Activated CD8-positive, alpha-beta memory T cell treated with anti-CD3 and anti-CD28 coated beads for 36 hours (primary cell): ENCODE measurements around the gene PPP6R3. TPM values are rescaled to one million over a fixed set of nuclear protein-coding genes. Genes with fewer than 3 reads are reported as not detected.

Experiments used
- CTCF ChIA-PET: fragments of 350-600 bp; sonication (Branson Sonifier 250); formaldehyde crosslinking; loops from one replicate; lab custom pipeline; 2021; ENCODE audit warnings: antibody characterized with exemption; lab: Charles Lee
- POLR2A ChIA-PET: fragments of 350-600 bp; sonication (Branson Sonifier 250); formaldehyde crosslinking; loops from one replicate; lab custom pipeline; 2021; ENCODE audit warnings: antibody characterized with exemption; lab: Charles Lee
- total RNA-seq, 2 experiments: library from RNA; stranded (reverse); gene quantifications; one replicate each; pipeline ENCODE4 v1.2.3, GENCODE V29; 2021

Gene PPP6R3
- total RNA-seq, 2 experiments from 2014 or later = 116 to 120 TPM

GRCh38 chr11:68504432-68505066 is 44.0 kb downstream of the PPP6R3 start:
- POLR2A ChIA-PET = interaction anchor here (0.6 kb wide), 1 partner anchor 13 kb away, joined by 3 read pairs; no protein-coding TSS in a partner anchor

GRCh38 chr11:68505596-68505995 is 45.0 kb downstream of the PPP6R3 start:
- ChIA-PET CTCF (interaction anchor here (2.0 kb wide), 1 partner anchor 11 kb away, joined by 5 read pairs; no protein-coding TSS in a partner anchor), POLR2A (interaction anchor here (0.6 kb wide), 1 partner anchor 1805 kb away, joined by 3 read pairs; no protein-coding TSS in a partner anchor)

More at GRCh38 chr11:68504432-68505066, 44.0 kb downstream of the PPP6R3 start:
- CTCF ChIA-PET = interaction anchor here (2.0 kb wide), 1 partner anchor 10 kb away, joined by 5 read pairs; no protein-coding TSS in a partner anchor

DNA sequence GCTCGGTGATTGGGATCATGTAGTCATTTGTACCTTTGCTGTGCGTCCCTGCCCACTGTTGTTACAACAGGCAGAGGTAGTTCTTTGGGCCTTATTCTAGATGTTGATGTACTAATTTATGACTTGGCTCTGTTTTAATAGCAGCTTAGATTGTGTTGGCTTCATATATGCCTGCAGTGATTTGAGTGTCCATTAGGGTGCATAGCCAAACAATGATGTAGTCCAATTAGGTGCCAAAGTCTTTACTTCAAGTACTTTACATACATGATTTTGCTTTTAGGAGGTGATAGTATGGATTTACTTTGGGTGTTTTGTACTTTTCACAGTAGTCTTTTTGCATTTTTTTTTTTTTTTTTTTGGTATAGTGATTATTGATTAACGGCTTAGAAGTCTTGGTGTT is 46.4 kb downstream of the PPP6R3 start:
- POLR2A ChIA-PET = interaction anchor here (0.7 kb wide), 1 partner anchor 30 kb away, joined by 10 read pairs; no protein-coding TSS in a partner anchor
- CTCF ChIA-PET = no interaction called here

GRCh38 chr11:68508425-68508824 is 47.9 kb downstream of the PPP6R3 start:
- ChIA-PET CTCF (interaction anchor here (0.6 kb wide), 1 partner anchor 12 kb away, joined by 3 read pairs; no protein-coding TSS in a partner anchor), POLR2A (no interaction called here)

GRCh38 chr11:68509066-68509465 is 48.5 kb downstream of the PPP6R3 start:
- POLR2A ChIA-PET = no interaction called here
- CTCF ChIA-PET = interaction anchor here (0.6 kb wide), 1 partner anchor 12 kb away, joined by 3 read pairs; no protein-coding TSS in a partner anchor

GRCh38 chr11:68513930-68514487 is 53.5 kb downstream of the PPP6R3 start:
- ChIA-PET POLR2A (no interaction called here), CTCF (no interaction called here)

- POLR2A ChIA-PET = no interaction called here
Observed at GRCh38 chr11:68517121-68517741, 56.7 kb downstream of the PPP6R3 start.

GRCh38 chr11:68518191-68518590 is 57.6 kb downstream of the PPP6R3 start:
- CTCF ChIA-PET = no interaction called here
- POLR2A ChIA-PET = no interaction called here

More at GRCh38 chr11:68517121-68517741, 56.7 kb downstream of the PPP6R3 start:
- CTCF ChIA-PET = interaction anchor here (0.7 kb wide), 1 partner anchor 68 kb away, joined by 3 read pairs; no protein-coding TSS in a partner anchor

GRCh38 chr11:68521969-68522652 is 61.6 kb downstream of the PPP6R3 start:
- CTCF ChIA-PET = no interaction called here

GRCh38 chr11:68523033-68523432 is 62.5 kb downstream of the PPP6R3 start:
- ChIA-PET CTCF (no interaction called here), POLR2A (no interaction called here)

More at GRCh38 chr11:68521969-68522652, 61.6 kb downstream of the PPP6R3 start:
- POLR2A ChIA-PET = no interaction called here

DNA sequence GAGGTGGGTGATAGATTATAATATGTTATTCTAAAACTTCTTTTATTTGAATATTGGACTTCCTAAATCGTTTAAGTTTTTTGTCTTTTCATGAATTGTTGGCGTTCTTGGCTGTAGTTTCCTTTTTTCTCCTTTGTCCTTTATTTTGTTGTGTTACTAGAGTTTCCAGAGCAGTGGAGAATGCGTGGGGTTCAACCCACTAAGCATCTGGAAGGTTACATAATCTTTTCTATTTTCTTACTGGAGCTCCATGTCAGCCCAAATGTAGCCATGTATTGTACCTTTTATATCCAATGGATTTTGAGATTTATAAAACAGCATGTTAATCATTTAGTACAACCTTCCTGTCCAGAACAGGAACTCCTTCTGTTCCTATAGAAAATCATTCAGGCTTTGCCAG is 63.2 kb downstream of the PPP6R3 start:
- ChIA-PET CTCF (no interaction called here), POLR2A (no interaction called here)

- CTCF ChIA-PET = no interaction called here
- POLR2A ChIA-PET = interaction anchor here (0.7 kb wide), 1 partner anchor 156 kb away, joined by 3 read pairs; no protein-coding TSS in a partner anchor
Observed at GRCh38 chr11:68524213-68524612, 63.7 kb downstream of the PPP6R3 start.

DNA sequence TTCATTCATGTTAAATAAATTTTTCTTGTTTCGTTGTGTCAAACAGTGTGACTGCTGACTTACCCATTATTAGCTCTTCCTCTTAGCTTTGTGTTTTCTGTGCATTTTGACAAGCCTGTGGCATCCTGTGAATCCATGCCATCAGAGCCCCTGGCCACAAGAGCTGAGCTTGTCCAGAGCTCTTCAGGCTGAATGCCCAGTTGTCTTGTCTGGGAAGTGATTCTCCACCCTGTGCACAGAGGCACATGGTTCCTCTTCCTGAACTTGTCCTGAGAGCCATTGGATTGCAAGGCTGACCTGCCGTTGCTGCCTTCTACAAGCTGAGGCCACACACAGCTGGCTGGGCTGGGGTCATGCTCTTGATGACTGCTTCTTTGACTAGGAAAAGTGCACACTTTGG is 64.1 kb downstream of the PPP6R3 start:
- CTCF ChIA-PET = no interaction called here
- POLR2A ChIA-PET = interaction anchor here (0.7 kb wide), 1 partner anchor 157 kb away, joined by 3 read pairs; no protein-coding TSS in a partner anchor

DNA sequence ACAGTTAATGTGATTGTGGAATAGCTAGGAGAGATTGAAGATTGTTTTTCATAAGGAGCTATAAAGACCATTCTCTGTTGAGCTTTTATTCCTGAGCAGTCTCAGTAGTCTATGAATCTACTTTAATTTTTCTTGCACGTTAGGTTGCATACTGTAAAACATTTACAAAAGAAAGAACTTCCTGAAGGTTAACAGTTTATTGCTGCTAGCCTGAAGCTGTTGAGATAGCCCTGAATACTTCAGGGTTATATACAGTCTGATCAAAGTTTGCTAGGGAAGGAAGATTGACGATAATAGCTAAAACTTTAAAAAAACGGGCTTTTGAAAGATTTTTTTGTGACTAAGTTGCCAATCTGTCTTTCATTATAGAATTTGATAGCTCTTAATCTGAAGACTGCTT is 64.8 kb downstream of the PPP6R3 start:
- CTCF ChIA-PET = no interaction called here
- POLR2A ChIA-PET = no interaction called here

DNA sequence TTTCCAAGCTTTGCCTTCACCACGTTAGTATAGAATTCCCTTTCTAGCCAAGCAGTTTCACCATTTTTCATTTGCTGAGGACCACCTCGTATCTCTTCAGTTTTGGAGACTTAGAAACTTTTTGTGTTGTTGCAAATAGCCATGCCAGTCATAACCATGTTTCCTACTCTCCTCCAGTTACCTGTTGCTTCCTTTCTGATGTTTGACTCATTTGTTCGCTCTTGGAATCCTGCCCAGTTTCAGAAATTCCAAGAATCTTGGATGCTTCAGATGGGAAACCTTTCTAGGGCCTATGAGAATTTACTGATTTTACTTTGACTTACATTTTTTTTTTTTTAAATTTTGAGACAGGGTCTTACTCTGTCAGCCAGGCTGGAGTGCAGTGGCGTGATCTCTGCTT is 65.4 kb downstream of the PPP6R3 start:
- POLR2A ChIA-PET = no interaction called here
- CTCF ChIA-PET = no interaction called here

- POLR2A ChIA-PET = no interaction called here
- CTCF ChIA-PET = no interaction called here
Observed at GRCh38 chr11:68527585-68527984, 67.0 kb downstream of the PPP6R3 start.

- ChIA-PET POLR2A (no interaction called here), CTCF (interaction anchor here (0.6 kb wide), 1 partner anchor 251 kb away, joined by 5 read pairs; no protein-coding TSS in a partner anchor)
Observed at GRCh38 chr11:68528630-68529029, 68.1 kb downstream of the PPP6R3 start.

GRCh38 chr11:68531129-68531693 is 70.7 kb downstream of the PPP6R3 start:
- CTCF ChIA-PET = no interaction called here
- POLR2A ChIA-PET = no interaction called here
